ENCODE data around the gene MTUS2. TPM values are rescaled to one million over a fixed set of nuclear protein-coding genes. Genes with fewer than 3 reads are reported as not detected.
A peak's percentile ranks its signal among the peaks of the same experiment; 100 is the strongest.

The MTUS2 gene
- total RNA-seq, 1 donor from 2014 or later, result 0.53 TPM

DNA sequence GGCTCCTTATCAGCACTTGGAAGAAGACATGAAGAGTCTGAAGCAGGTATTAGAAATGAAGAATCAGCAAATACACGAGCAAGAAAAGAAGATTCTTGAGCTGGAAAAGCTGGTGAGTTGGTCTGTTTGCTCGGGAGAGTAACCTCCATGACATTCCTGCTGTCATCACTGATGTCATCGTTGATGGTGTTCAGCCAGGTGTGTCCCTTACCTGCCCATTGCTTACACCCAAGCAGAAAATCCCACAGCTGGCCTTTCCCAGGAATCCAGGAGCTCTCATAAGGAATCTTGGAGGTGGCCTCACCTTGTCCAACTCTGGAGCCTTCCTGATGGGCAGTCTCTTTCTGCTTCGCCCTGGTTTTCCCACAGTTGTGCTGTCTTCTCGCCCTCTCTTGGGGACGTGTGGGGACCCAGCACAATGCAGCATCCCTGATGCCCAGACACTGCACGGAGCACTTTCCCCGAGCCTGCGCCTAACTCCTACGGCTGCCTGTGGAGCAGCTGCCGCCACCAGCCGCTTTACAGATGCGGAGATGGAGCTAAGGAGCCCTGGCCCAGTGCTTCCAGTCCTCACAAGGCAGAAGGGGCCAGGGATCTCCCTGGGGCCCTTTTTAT is 678.4 kb downstream of the MTUS2 start:
- no peak for DNase-seq (ENCODE audit: low spot score)

DNA sequence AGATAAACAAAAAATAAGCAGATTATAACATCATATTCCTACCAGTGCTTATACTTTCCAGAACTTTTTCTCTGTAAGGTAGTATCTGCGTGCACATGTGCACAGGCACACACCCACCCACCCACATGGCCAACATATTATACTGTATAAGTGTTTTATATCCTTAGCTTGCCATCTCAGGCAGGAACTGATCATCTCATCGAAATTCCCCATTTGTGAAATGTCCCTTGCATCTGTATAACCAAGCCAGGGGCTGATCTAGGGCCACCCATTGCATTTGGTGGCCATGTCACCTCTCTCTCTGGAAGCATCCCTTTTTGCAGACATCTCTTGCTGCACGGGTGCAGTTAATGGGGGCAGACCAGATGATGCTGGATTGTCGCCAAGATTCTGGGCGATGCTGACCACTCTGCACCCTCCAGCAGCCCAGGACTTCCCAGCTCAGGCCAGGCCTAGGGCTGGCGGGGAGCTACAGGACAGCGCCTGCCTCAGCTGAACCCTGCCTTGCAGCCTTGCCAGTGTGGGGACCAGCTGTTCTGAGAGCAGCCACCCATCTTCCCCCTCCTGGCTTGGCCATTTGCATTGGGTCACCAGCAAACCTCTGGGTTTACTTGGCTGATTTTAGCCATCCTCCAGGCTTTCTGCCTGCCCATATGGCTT is 679.5 kb downstream of the MTUS2 start:
- ATAC-seq (no peak), DNase-seq (ENCODE audit: low spot score) (no peak)

More for the DNA sequence above, 678.4 kb downstream of the MTUS2 start:
- ATAC-seq, result no peak

DNA sequence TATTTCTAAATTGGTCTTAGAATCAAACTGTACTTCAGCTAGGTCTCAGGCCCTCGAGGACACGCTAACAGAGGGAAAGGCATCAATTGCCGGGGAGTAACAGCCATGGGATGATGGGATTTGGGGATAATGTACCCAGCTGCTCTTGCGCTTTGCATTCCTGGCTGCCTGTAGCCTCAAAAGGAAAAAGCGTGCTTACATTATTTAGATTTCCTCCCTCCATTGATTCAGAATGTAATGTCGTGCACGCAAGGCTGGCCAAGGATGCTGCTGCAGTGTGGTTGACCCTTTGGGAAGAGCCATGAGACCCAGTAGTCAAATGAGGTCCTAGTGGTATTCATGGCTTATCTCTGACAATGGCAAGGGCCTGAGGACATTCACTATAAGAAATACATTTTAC is 680.2 kb downstream of the MTUS2 start:
- ATAC-seq, result no peak
- no peak for DNase-seq (ENCODE audit: low spot score)

DNA sequence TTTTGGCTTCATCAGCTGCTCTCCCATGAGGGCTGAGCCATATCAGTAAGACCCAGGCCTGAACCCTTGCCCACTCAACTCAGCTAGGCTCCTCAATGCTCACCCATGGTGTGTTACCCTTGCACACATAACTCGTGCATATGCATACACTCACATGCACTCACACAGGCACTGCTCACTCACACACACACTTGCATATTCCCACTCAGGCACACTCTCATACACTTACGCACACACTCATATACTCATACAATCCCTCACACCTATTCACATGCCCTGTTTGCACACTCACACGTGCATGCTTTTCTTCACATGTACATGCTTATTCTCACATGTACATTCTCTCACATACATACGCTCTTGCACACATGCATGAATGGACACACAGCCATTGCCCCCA is 681.5 kb downstream of the MTUS2 start:
- DNase-seq (ENCODE audit: low spot score) (no peak), ATAC-seq (no peak)

DNA sequence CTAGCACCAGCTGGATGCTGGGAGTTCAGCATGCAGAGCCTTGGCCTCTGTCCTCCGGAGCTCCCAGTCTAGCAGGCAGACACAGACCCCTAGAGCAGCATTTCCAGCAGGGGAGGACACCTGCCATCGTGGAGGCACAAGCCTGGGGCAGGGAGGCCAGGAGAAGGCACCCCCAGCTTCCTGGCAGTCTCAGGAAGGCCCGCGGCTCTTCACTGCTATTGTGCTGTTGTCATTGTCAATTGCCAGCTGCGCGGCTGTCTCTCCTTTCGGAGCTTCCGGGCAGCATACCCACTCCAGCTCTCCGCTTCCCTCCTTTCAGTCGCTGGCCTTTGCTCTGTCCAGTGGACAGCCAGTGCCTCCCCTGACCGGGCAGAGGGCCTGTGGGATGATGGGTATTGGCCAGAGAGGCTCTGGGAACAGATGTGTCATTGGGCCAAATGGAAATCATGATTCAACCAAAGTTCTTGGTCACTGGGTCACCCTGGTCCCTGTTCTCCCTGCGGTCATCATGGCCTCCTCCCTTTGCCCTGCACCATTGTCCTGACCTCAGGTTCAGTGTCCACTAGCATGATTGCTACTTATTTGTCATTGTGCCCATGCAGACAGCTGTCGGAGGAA is 682.4 kb downstream of the MTUS2 start:
- DNase-seq (ENCODE audit: low spot score), result no peak
- ATAC-seq, result peak; percentile 26

DNA sequence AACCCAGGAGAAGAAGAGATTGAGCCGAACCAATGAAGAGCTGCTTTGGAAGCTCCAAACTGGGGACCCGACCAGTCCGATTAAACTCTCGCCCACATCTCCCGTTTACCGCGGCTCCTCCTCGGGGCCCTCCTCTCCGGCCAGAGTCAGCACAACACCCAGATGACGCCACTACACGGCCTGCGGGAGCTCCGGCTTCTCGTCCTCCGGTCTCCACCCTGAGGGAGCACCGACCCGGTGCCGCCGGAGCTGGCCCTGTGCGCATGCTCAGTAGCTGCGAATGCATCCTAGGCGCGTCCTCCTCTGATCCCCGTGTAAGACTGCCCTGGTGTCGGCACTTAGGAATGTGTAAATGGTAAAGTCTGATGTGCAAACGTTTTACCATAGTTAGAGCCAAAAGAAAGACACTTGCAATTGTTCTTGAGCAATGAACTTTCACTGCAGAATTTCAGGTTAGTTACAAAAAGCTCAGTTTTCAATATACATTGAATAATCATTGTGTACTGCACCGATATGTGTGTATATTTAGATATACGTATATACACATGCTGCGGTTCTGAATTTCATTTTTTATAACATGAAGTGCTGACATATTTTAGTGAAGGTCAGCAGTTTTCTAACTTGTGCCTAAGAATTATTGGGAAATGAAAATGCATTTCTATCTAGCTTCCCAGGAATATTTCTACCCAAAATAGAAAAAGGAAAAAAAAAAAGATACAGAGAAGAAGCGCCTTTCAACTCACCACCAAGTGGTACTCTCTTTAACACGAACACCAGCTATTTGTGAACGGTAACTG is 683.1 kb downstream of the MTUS2 start:
- ATAC-seq (no peak), DNase-seq (ENCODE audit: low spot score) (no peak)

DNA sequence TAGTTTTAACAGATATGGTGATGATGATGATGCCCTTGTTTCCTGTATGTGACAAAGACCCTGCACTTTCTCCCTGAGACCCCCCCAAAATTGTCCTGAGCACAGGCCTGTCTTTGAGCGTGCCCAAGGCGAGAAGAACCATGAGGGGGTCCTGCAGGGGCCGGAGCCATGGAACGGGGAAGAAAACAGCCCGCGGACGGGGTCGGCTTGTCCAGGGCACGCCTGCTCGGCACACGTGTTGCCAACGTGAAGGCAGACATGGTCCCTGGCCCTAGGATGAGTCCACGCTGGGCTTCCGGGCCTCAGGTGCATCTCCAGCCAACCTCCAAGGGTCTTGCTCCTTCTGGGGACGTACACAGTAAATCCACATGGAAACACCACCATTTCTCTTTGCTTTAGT is 684.6 kb downstream of the MTUS2 start:
- ATAC-seq (no peak), DNase-seq (ENCODE audit: low spot score) (no peak)

DNA sequence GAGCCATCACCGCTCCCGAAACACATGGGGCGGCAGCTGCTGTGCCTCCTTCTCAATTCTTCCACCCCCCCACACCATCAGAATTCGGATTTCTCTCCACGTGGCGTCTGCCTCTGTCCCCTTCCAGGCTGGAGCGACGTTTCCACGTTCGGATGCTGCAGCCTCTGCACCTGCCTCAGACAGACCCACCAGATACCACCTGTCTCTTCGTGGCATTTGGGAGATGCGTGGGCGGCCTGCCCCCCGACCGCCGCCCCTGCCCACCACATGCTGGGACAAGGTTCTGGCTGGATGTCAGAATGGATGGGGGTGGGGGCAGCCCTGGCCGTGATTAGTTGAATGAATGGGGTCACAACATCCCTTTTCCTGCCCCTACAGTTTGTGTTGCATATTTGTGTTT is 685.4 kb downstream of the MTUS2 start:
- ATAC-seq, result no peak
- no peak for DNase-seq (ENCODE audit: low spot score)

DNA sequence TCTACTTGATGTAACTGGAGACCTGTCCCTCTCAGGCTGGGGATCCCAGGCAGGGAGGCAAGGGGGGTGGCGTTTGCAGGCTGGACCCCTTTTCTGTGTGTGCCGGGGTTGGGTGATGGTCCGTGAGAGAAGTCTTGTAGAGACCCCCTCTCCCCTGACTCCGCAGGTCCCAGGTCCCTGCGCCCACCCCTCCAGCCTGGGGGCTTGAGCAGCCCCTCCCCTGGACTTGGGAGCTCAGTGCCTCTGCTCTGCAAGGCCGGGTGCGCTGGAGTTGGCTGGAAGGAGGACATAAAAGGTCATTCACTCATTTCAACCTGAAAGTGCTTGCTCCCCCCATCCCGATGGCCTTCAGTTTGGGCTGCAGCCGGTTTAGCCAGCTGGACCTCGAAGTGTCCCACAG is 685.8 kb downstream of the MTUS2 start:
- DNase-seq (ENCODE audit: low spot score) (no peak), ATAC-seq (no peak)

DNA sequence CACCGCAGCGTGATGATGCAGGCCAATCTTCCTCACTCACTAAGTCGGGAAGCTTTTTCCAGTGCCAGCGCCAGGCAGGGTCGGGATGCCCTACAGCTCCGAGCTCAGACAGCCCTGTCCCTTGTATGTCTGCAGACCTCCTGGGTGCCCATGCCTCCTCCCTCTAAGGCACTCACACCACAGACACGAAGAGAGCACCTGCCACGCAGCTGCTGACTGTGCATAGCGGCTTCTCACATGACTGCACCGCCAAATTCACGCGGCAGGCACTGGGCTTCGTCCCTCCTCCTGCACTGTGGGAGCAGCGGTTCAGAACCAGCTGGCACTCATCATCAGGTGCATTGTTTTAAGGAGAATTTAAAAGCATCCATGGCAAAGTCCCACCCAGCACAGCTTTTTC is 687.2 kb downstream of the MTUS2 start:
- DNase-seq (ENCODE audit: low spot score) (no peak), ATAC-seq (no peak)

DNA sequence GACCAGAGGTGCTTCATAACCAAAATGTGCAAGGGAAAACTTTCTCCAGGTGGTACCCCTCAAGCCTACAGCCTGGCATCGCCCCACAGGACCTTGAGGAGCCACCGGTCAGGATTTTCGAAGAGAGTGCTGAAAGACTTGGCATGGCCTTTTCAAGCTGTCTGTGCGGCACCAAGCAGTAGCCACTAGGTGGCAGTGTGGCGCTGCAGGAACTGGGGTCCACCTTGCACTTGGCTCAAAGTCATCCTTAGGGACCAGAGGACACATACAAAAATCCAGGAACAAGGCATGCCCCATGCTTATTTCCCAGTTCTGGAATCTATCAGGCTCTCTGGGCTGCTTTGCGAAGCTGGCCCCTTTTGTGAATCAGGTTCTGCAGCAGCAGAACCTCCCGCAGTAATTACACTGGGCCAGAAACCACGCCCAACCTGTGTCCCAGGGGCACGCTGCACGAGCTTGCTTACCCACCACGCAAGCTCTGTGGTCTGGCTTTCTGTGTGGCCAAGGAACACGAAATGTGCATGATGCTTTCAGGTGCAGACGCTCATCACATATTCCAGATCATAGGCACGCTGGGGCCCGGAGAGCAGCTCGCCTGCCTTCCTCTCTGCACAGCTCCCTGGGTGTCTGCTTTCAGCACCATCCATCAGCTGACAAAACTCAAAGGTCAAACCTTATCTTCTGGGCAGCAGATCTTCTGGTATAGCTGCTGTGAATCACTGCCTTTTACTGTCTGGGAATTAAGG is 688.2 kb downstream of the MTUS2 start:
- ATAC-seq, result peak; percentile 98
- peak; percentile 86 for DNase-seq (ENCODE audit: low spot score)

DNA sequence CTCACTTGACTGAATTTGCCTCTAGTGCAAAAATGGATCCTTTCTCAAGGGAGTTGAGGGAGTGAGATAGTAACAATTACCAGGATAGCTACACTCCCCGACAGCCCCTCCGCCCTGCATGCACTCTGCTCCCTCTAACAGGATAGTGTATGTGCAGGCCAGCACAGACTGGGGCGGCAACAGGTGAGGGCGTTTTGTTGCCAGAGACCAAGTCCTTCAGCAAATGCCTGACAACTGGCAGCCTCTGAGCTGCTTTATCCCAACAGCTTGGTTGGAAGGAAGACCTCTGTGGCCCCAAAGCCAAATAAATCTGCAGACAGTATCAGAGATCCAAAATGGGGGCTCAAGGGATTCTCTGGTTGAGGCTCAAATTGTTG is 688.7 kb downstream of the MTUS2 start:
- no peak for ATAC-seq
- DNase-seq (ENCODE audit: low spot score), result no peak

DNA sequence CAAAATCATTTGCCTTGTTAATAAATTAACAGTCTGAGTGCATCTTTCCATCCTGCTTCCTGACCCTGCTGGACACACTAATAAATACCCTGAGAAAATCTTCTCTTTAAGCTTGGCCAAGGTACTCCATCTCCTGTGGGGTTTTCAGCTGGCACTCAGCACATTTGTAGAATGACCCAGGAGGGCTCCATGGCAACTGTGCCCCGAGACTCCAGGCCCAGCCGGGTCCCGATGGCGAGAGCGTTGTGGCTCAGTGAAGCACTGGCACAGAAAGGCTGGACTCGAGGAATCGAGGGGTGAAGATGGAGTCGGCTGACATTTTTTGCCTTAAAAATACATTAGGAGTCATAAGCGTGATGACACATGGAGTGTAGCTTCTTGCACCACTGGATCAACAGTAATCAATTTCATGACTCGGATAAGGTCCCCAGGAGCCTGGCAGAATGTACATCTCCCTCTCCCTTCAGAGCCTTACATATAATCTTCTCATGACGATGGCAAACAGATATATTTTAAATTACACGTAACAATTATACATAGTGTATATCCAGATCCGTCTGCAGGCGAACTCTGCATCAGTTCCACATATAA is 690.0 kb downstream of the MTUS2 start:
- ATAC-seq, result no peak
- no peak for DNase-seq (ENCODE audit: low spot score)

DNA sequence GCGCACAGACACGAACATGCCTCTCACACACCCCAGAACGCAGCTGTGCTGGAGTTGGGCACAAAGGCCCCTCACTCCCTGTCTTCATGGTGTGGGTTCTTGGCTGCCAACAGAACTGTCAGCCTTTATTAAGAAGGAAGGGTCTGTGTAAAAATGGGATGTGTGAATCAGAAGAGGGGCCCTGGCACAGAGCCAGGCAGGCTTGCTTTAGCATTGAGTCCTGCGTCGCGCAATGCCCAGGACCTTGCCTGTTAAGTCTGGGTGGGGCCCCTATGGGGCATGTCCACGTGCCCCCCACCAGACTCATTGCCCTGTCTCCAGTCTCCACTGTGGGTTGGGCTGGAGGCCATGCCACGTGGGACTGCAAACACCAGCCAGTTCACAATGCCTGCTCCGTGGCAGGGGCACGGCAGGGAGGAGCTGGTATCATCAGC is 690.5 kb downstream of the MTUS2 start:
- ATAC-seq (no peak), DNase-seq (ENCODE audit: low spot score) (no peak)

DNA sequence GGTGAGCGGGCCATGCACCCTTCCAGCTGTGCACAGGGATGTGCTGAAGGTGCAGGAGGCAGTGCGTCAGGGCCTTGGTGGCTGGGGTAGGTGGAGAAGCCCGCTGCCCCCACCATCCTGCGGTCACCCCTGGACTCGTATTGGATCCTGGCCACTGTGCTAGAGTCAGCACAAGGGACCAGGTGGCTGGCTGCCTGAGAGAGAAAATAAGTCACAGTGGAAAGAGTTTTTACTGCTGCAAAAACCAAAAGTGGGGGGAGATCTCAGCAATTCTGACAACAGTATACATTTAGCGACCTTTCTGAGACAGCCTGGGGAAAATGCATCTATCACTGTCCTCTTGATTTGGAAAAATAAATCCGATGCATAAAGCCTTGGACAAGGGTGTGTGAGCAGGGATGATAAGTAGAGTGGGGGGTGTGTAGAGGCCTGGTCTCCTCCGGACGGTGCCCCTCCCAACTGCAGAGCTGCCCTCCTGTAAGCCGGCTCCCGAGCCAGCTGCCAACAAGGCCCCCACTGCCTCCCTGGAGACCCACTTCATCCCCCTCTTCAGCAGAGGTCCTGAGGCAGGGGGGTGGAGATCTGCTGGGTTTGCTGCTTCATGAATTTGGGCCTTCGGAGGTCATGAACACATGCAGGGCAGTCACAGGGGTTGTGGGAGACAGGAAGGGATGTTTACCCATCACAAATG is 691.1 kb downstream of the MTUS2 start:
- DNase-seq (ENCODE audit: low spot score), result no peak

DNA sequence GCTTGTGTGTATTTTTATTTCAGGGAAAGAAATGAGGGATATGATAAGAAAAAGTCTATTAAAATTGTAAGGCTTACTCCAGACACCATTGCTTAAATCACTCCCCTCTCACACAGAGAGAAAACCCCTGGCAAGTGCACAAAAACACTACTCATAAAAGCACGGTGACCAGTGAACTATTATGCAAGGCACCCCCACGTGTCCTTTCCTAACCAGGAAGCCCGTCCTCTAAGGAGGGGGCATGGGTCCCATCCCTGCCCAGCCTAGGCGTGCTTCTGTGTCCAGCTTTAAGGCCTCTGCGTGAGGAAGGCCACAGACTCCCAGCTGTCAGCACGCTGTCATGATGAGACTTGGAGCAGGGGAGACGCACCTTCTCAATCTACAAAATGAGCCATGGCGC is 691.8 kb downstream of the MTUS2 start:
- no peak for DNase-seq (ENCODE audit: low spot score)

More for the DNA sequence above, 691.1 kb downstream of the MTUS2 start:
- no peak for ATAC-seq

DNA sequence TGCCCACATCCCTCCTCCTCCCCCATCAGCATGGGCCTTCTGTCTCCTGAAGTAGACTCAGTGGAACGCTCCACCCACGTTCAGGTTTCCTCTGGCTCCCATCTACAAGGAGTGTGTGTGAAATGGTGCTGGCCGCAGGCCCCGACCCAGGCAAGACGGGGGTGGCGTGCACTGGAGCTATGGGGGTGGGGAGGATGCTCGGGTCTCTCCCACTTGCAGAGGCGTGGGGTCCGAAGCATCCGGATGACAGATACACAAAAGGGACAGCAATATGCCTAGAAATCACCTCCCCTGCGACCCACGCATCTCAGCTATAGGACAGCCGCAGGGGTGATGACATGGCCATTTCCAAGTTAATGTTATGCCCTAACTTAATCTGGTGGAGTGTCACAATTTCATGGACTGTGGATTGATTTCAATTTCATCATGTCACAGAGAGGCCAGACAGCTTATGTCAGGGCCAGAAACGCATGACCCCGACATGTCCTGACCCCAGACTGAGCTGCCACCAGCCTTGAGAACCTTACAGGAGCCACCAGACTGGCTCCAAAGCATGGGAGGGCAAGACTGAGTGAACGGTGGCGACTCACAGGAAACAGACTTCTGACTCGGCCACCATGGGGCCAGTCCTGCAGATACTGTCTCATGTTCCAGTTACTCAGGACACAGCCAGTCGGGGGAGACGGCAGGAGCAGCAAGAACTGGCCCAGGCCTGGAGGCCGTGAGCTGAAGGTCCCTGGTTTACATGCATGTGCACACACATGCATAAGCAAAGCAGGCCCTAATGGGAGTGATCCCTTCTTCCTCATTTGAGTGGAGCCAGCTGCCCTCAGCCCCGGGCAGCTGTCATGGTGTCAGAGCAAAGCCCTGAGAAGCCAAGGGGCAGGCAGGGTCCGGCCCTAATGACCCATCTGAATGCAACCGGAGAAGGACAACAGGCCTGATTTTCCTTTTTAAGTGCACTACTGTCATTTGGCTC is 693.2 kb downstream of the MTUS2 start:
- ATAC-seq (peak; percentile 18), DNase-seq (ENCODE audit: low spot score) (no peak)

More for the DNA sequence above, 691.8 kb downstream of the MTUS2 start:
- ATAC-seq, result no peak

DNA sequence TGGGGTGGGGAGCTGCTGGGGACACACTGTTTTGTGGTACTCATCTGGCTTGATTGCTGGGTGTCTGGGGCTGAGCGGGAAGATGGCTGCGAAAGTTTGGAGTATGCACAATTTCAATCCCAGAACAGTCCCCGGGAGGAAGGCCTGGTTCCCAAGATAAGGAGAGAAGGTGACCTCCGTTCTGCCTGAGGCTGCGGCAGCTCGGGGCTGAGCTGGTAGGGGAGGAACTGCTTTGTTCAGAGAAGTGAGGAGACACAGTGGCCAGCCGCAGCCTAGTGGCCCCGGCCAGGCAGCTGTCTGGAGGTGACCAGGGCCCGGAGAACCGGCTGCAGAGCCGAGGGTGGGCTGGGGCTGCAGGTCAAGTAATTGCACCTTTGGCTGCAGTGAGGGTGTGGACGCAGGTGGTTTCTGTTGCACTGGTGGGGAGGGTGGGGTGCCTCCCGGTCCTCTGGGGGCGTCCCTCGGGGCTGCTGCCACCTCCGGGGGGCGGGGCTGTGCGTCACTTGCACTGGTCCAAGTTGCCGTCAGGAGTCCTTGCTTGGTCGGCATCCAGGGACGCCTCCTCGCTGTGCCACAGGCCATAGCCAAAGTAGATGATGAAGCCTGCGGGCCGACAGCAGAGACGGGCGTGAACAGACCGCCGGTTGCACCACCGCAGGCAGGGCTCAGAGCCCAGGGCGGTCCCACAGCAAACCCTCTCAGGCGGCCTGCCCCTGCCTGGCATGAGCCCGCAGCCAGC is 694.0 kb downstream of the MTUS2 start:
- no peak for DNase-seq (ENCODE audit: low spot score)
- ATAC-seq, result peak; percentile 63
